HepG2 (cell line): ENCODE data around the gene PMVK. TPM values are rescaled to one million over a fixed set of nuclear protein-coding genes. Genes with fewer than 3 reads are reported as not detected.

Source experiments
- ATF7-NPFF ChIP-seq: sonication (generic); formaldehyde crosslinking; IDR thresholded peaks from 2 replicates; pipeline ENCODE4 v1.8.1; 2023; ENCODE audit warnings: mild to moderate bottlenecking, low read depth, missing genetic modification reagents, moderate library complexity
- BRCA1 ChIP-seq: sonication (generic); formaldehyde crosslinking; IDR thresholded peaks from 2 replicates; pipeline ENCODE4 v1.4.0; 2020; ENCODE audit warnings: missing genetic modification reagents
- ELF1 ChIP-seq: sonication (generic); formaldehyde crosslinking; IDR thresholded peaks from 2 replicates; pipeline ENCODE4 v1.4.0; 2020; ENCODE audit warnings: missing genetic modification reagents
- ONECUT2 ChIP-seq: sonication (generic); formaldehyde crosslinking; IDR thresholded peaks from 2 replicates; pipeline ENCODE4 v1.4.0; 2020; ENCODE audit warnings: missing genetic modification reagents
- PAF1 ChIP-seq: IDR thresholded peaks from 2 replicates; pipeline ENCODE4 v1.6.1; 2016; ENCODE audit warnings: missing genetic modification reagents, missing compliant biosample characterization
- THAP11 ChIP-seq: IDR thresholded peaks from 2 replicates; pipeline ENCODE4 v1.6.1; 2016; ENCODE audit warnings: missing biosample characterization, missing genetic modification reagents
- ZBTB10 ChIP-seq: sonication (generic); formaldehyde crosslinking; IDR thresholded peaks from 2 replicates; pipeline ENCODE4 v1.4.0; 2020; ENCODE audit warnings: missing genetic modification reagents, borderline replicate concordance
- ZNF318 ChIP-seq: sonication (generic); formaldehyde crosslinking; IDR thresholded peaks from 2 replicates; pipeline ENCODE4 v1.4.0; 2020; ENCODE audit warnings: mild to moderate bottlenecking, missing genetic modification reagents
- polyA plus RNA-seq, 8 experiments: library from polyadenylated mRNA; depleted of rRNA in 3 of 8; stranded (reverse) in 7 of 8; unstranded in 1 of 8; fragments of >200 nt; fragmentation: Illumina TruSeq in 4 of 8; extraction: Trizol in 4 of 8; gene quantifications; 2 replicates each; pipeline versions ENCODE4 v1.2.1 to v1.2.3, GENCODE V29; 2011 to 2016; ENCODE audit warnings: low read depth in 4 of 8, missing spikeins in 1 of 8, mixed read lengths in 1 of 8; ENCODE audit not compliant: insufficient read depth in 1 of 8
- total RNA-seq, 5 experiments: library from RNA; depleted of rRNA; stranded (reverse); fragments of >200 nt; fragmentation: Illumina TruSeq; extraction: Trizol; gene quantifications; 2 replicates each; pipeline ENCODE4 v1.2.3, GENCODE V29; 2016; ENCODE audit warnings: low read depth in 1 of 5
- TF ChIP-seq, protein P1 (sequence below): sonication (generic); formaldehyde crosslinking; IDR thresholded peaks from 2 replicates; pipeline ENCODE4 v1.4.0; 2020; ENCODE audit warnings: missing genetic modification reagents, borderline replicate concordance

The PMVK gene
- total and polyA plus RNA-seq, 2 of the 13 experiments (the other 11 are each of a cell fraction or from before 2014, with no cell fraction given): 3.9 to 12.6 TPM

GRCh38 chr1:154955718-154956543 is 19.4 kb upstream of the PMVK start, which contains the start of gene PBXIP1 (continued):
- TF ChIP-seq ZNF318 (no peak), ATF7-NPFF (CRISPR knock-in tag) (no peak), ONECUT2 (no peak), ELF1 (CRISPR knock-in tag) (peak; percentile 27; the same call in 1 of the 2 replicates), ZBTB10 (no peak), THAP11 (CRISPR knock-in tag) (peak; percentile 9; the same call in 1 of the 2 replicates), BRCA1 (CRISPR knock-in tag) (no peak), PAF1 (CRISPR knock-in tag) (no peak)
- TF ChIP-seq, protein P1, sequence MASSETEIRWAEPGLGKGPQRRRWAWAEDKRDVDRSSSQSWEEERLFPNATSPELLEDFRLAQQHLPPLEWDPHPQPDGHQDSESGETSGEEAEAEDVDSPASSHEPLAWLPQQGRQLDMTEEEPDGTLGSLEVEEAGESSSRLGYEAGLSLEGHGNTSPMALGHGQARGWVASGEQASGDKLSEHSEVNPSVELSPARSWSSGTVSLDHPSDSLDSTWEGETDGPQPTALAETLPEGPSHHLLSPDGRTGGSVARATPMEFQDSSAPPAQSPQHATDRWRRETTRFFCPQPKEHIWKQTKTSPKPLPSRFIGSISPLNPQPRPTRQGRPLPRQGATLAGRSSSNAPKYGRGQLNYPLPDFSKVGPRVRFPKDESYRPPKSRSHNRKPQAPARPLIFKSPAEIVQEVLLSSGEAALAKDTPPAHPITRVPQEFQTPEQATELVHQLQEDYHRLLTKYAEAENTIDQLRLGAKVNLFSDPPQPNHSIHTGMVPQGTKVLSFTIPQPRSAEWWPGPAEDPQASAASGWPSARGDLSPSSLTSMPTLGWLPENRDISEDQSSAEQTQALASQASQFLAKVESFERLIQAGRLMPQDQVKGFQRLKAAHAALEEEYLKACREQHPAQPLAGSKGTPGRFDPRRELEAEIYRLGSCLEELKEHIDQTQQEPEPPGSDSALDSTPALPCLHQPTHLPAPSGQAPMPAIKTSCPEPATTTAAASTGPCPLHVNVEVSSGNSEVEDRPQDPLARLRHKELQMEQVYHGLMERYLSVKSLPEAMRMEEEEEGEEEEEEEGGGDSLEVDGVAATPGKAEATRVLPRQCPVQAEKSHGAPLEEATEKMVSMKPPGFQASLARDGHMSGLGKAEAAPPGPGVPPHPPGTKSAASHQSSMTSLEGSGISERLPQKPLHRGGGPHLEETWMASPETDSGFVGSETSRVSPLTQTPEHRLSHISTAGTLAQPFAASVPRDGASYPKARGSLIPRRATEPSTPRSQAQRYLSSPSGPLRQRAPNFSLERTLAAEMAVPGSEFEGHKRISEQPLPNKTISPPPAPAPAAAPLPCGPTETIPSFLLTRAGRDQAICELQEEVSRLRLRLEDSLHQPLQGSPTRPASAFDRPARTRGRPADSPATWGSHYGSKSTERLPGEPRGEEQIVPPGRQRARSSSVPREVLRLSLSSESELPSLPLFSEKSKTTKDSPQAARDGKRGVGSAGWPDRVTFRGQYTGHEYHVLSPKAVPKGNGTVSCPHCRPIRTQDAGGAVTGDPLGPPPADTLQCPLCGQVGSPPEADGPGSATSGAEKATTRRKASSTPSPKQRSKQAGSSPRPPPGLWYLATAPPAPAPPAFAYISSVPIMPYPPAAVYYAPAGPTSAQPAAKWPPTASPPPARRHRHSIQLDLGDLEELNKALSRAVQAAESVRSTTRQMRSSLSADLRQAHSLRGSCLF (CRISPR knock-in tag): no peak
